ENCODE measurements around the gene DOK4.

The DOK4 gene

GRCh38 chr16:57485916-57486857 is at the start of gene DOK4:
Gene DOK4, minus strand, starts transcription at chr16:57486493. Its CDS starts 6,986 bp downstream, at chr16:57479507.
- peak; percentile 86 to 90 for DNase-seq

DNA sequence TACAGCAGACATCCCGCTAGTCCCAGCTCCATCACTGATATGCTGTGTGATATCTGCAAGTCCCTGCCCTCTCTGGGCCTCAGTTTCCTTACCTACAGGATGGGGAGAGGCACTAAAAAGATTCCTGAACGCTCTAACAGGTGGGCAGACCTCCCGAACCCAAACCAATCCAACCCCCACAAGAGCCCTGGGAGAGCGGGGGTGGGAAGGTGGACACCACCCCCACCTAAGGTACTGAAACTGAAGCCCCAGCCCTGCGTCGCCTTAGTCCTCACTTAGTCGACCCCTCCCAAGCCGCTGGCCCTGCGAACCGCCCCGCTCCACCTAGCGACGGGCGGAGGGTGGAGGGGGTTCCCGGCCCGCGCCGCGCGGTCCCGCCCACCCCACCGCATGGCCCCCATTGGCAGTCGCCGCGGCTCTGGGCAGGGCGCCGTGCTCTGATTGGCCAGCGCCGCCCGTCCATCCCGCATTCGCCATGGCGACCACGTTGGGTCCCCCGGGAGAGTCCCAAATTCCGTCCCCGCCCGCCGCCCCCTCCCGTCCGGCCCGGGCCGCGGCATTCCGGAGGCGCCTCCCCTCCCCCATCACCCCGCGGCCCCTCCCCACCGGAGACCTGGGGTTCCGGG is 49.5 kb upstream of the DOK4 start:
- peak; percentile 93 to 94 for DNase-seq

GRCh38 chr16:57534881-57535658 is 48.8 kb upstream of the DOK4 start:
- DNase-seq, result peak in 1 of 2 donors; percentile 17

GRCh38 chr16:57534337-57534880 is 48.1 kb upstream of the DOK4 start:
- DNase-seq, result no peak

GRCh38 chr16:57533431-57534336 is 47.4 kb upstream of the DOK4 start:
- no peak for DNase-seq

- no peak for DNase-seq
Observed at GRCh38 chr16:57532266-57532625, 46.0 kb upstream of the DOK4 start.

GRCh38 chr16:57531635-57532265 is 45.5 kb upstream of the DOK4 start:
- DNase-seq, result no peak

DNA sequence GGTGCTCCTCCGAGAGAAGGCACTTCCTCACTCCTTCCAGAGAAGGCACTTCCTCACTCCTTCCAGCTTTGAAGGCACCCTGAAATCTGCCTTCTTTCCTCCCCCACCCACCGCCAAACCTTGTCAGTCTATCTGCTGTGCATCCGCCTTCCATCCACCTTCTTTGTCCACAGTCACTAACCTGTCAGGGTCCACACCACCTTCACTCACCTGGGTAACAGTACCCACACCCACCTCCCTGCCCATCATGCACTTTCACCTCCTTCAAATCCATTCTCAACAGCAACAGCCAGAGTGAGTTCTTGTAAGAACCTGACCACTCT is 44.9 kb upstream of the DOK4 start:
- DNase-seq, result no peak

DNA sequence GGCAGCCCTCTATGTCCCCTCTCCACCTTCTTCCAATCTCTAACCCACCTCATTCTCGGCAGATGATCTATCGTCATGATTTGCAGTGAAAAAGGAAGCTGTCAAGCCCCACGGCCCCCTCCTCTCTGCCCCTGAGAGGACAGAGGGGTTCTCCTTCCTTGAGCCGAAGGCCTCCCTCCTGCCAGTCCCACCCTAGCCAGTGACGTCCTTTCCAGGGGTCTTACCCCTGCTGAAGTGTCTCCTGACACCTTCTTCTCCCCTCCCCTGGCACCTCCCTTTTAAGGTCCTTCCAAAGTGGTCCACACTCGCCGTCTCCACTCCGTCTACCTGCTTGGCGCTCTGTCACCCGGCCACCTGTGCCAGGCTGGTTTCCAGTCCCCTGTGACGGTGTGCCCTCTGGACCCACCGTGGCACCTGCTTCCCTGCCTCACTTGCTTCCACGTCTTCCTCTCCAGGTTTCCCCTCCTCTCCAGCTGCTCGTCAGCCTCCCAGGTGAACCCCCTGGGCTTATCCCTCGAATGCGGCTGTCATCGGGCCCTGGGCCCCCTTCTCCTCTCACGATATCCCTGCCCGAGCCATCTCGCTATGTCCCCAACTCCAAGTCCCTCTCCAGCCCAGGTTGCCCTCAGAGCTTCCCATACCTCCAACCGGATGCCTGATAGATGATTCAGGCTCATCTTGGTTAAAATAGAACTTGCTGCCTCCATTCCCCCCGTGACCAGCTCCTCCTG is 44.4 kb upstream of the DOK4 start:
- DNase-seq, result no peak

- DNase-seq, result peak; percentile 68 to 69
Observed at GRCh38 chr16:57530104-57530521, 43.8 kb upstream of the DOK4 start.

GRCh38 chr16:57529391-57530103 is 43.3 kb upstream of the DOK4 start:
- no peak for DNase-seq

DNA sequence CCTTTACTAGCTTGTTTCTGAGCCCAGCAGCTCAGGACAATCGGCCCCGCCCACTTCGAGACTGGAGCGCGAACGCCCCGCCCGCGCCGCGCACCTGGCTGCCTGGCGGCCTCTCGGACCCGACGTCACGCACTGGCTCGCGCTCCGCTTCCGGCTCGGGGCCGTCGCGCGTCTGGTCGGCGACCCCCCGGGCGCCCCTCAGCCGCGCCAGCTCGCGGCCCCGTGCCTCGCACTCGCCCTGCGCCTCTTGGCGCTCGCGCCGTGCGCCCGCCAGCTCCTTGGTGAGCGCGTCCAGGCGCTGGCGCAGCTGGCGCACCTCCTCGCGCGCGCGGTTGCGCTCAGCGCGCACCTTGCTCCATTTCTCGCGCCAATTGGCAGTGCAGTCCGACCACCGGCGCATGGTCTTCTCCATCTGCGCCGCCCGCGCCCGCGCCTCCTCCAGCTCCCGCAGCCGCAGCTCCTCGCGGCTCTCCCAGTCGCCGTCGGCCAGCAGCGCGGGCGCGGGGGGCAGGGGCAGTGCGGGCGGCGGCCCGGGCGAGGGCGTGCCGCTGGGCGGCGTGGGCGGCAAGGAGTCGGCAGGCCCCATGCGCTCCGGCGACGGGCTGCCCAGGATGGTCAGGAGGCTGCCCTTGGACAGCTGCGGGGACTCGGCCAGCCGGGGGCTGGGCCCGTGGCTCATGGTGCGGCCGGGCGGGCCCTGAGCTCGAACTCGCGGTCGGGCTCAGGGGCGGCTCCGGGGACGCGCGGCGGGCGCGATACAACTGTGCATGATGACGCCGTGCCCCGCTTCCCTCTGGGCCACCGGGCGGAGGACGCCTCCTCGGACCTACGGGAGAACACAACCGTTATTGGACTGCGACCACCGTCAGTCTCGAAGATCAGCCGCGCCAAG is 42.5 kb upstream of the DOK4 start:
- no peak for DNase-seq

GRCh38 chr16:57527610-57528360 is 41.5 kb upstream of the DOK4 start:
- DNase-seq, result no peak

- DNase-seq, result no peak
Observed at GRCh38 chr16:57527027-57527426, 40.7 kb upstream of the DOK4 start.

- no peak for DNase-seq
Observed at GRCh38 chr16:57526498-57526897, 40.2 kb upstream of the DOK4 start.

DNA sequence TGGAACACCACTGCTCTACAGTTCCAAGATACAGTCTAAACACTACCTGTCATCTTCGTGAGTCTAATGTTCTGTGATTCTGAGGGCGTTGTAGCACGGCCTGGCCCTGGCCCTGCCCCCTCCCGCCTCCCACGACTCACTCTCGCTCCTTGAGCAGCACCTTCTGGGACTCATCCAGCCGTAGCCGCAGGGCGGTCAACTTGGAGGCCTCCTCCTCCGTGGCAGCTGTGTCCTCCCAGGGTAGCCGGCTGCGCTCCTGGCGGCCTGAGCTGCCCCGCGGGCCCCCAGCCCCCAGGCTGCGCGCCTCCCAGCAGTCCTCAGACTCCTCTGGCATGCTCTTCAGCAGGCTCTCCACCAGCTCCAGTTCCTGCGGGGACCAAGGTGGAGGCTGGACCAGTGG is 39.5 kb upstream of the DOK4 start:
- DNase-seq, result no peak

DNA sequence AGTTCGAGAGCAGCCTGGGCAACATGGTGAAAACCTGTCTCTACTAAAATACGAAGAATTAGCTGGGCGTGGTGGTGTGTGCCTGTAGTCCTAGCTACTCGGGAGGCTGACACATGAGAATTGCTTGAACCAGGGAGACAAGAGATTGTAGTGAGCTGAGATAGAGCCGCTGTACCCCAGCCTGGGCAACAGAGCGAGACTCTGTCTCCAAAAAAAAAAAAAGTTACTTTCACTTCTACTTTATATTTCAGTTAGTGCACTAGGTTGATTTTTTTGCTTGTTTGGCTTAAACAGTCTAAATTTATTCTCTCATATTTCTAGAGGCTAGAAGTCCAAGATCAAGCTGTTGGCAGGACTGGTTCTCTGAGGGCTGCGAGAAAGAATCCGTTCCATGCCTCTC is 36.7 kb upstream of the DOK4 start:
- DNase-seq, result no peak

DNA sequence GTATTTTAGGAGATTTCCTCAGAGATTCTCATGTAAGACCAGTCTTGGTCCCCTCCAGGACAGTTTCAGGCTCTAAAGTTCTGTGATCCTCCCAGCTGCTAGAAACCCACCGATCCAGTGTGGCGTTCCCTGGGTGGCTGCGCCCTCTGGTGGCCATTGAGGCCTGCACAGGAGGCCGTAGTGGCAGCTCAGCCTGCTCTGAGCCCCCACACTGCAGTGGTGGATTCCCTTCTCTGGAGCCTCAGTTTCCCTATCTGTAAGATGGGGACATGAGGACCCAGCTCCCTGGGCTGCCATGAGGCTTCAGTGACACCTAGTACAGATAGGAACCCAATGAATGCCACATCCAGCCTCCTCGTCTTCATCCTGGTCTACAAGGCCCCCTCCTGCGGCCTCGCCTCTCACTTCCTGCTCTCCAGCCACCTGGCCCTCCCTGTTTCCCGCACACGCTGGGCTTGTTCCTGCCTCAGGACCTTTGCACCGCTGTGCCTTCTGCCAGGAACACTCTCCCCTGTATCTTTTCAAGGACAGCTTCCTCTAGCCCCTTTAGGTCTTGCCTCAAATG is 33.6 kb upstream of the DOK4 start:
- DNase-seq, result peak; percentile 86 to 87

All from stimulated activated CD4-positive, alpha-beta T cell treated with anti-CD3 and anti-CD28 coated beads, Interleukin-2, amount 100 ng/mL, for 24 hours (primary cell).